ENCODE measurements around the gene CDC42EP3.
A peak's percentile ranks its signal among the peaks of the same experiment; 100 is the strongest.

The CDC42EP3 gene

DNA sequence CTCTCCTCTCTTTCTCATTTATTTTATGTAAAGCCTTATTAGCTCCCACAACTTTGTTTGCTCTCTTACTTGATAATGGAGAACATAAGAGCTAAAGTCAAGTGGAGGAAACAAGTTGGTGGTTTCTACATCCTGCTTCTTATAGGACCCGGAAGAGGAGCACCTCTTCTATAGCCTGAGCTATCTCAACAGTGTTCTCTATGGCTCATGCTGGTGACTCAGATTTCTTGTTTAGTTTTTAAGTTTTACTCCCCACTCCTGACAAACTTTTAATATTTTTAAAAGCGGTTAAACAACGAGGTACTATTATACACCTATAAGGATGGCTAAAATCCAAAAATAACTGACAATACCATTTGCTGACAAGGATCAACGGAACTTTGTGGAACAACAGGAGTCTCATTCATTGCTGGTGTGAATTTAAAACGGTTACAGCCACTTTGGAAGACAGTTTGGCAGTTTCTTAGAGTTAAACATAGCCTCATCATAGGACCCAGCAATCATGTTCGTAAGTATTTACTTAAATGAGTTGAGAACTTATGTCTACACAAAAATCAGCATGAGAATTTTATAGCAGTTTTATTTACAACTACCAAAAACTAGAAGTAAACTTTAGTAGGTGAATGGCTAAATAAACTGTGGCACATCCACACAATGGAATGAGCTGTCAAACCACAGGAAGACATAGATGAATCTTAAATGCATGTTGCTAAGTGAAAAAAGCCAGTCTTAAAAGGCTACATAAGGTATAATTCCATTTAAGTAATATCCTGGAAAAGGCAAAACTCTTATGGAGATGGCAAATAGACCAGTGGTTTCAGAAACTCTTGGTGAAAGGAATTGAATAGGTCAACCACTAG is 12.7 kb upstream of the CDC42EP3 start:
- DNase-seq (ENCODE audit: low read depth in 2 of 2): no peak

DNA sequence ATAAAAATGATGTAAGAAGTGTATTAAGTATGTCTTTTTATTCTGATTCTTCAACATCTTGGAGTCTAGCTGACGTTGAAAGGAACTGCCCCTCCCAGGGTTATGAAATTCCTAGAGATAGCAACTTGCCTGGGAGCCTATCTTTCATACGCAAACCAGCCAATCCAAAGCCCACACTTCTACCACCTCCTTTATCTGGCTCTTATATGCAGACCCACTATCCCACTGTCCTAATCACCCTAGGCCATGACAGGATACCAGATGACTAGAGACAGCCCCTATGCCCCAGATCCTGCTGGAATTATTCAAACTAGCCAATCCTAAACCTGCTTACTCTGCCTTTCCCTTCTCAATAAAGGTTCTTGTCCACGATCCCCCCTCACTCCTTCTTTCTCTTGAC is 11.8 kb upstream of the CDC42EP3 start:
- DNase-seq (ENCODE audit: low read depth in 2 of 2): no peak

DNA sequence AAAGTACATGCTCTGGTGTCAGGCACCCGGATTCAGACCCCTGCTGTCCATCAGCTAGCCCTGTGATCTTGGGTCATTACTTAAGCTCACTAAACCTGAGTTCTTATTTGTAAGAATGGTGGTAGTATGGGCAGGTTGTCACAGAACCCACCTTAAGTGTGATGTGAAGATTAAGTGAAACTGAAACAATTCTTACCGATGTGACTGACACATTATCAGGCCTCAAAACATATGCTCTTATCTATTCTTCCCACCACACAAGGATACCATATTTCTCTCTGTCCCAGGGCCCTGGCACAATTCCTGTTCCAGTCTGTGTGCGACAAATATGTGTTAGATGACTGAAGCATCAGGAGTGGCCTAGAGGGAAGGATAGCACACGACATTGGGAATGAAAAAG is 11.0 kb upstream of the CDC42EP3 start:
- no peak for DNase-seq (ENCODE audit: low read depth in 2 of 2)

DNA sequence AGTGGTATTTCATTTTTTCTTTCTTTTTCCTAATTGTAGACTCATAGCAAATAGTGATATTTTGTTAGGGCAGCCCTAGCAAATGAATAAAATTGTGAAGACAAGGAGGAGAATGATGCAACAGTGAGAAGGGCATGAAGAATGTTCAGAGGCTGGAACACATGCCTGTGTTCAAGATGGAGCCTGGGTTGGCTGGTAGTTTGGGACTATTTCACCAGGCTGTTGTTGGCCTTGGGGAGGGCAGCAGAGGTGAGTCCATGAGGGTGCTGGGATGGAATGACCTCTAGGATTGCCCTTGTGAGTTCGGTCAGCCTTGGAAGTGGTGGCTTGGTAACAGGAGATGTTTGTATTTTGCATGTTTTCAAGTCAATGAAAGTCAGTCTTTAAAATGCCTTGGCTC is 10.1 kb upstream of the CDC42EP3 start:
- no peak for DNase-seq (ENCODE audit: low read depth in 2 of 2)

DNA sequence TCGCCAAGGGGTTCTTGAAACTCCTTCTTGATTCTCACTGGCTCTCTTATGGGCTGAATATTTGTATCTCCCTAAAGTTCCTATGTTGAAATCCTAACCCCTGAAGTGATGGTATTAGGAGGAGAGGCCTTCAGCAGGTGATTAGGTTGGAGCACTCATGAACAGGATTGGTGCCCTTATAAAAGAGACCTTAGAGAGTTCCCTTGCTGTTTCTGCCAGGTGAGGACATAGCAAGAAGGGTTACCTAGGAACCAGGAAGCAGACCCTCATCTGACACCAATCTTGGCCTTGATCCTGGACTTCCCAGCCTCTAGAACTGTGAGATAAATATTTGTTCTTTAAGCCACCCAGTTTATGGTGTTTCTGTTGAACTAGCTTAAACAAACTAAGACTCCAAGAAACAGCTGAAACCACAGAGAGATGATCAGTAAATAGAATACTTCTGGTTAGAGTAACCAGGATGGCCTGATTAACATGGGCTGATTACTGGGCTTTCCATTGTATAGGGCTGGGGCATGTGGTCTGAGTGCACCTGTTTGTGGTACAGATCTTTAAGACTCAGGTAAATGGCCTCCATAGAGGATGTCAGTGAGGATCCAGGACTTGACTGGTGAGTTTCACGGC is 7.7 kb upstream of the CDC42EP3 start:
- no peak for DNase-seq (ENCODE audit: low read depth in 2 of 2)

DNA sequence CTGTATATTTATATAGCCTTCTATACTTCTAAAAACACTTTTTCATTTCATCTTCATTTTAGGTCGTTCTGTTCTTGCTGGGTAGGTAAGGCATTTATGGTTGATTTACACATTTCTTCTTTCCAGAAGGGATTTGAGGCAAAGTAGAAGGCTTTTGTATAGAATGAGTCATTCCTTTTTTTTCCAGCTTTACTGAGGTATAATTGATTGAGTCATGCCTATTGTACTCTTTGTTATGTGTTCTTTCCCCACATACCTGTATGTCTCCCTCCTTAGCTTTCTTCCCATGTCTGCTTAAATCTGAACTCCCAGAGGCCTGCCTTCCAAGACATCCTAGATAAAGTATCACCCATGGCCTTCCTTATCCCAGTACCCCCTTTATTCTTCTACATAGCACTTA is 4.8 kb upstream of the CDC42EP3 start:
- DNase-seq (ENCODE audit: low read depth in 2 of 2): no peak

DNA sequence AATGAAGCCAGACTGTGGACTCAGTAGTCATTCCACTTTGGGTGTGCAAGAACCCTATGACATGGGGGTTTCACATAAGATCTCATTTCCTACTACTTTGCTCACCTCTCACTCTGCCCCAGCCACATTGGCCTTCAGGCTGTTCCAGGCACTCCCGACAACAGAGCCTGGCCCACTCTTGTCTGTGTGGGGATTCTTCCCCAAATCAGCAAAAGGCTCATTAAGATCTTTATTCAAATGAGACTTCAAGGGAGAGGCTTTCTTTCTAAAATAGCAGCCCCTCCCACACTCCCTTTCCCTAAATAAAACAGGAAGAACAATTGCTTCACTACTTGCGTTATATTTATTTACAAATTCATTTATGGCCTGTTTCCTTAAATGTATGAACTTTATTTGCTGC is 3.5 kb upstream of the CDC42EP3 start:
- DNase-seq (ENCODE audit: low read depth in 2 of 2): no peak

DNA sequence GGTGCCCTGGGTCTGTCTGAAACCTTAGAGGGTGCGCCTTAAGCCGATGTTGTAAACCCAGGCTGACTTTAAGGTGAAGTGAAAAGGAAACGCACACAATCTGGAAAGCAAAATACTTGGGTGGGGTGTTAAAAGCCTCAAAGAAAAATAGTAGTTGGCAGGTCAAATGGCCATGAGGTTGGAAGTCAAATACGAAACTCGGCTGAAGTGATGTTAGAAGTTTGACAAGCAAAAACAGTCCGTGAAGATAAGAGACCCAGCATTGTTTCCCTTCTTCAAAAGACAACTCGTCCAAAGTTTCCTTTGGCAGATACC is 1.4 kb upstream of the CDC42EP3 start:
- DNase-seq (ENCODE audit: low read depth in 2 of 2): no peak

- DNase-seq (ENCODE audit: low read depth in 2 of 2): peak; percentile 39 to 43
Observed at GRCh38 chr2:37672104-37672869, 845 bp upstream of the CDC42EP3 start.

- no peak for DNase-seq (ENCODE audit: low read depth in 2 of 2)
Observed at GRCh38 chr2:37671816-37672103, 318 bp upstream of the CDC42EP3 start.

DNA sequence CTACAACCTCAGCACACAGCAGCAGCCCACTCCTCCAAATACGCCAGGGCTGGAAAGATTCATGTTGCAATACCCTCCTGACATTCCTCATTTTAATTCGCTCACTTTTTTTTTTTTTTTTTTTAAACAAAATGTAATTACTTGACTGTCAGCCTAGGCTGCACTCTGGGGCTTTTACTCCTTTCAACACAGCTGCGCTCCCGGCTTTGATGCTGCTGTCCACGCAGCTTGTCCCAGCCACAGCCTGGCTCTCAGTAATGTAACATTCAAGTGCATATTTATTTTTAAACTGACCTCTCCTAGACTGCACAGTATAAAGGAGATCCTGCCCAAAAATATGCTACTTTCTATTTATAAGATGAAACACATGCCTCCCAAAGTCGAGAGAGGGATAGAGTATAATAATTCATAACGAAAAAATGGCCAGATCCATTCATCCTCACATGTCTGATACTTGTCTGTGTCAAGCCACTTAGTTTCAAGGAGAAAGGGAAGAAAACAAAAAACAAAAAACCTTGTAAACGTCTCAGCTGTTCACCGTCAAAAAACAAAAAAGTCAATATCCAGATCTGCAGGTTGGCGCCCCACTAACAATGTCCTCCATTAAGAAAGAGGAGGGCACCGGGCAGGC is 949 bp downstream of the CDC42EP3 start:
- DNase-seq (ENCODE audit: low read depth in 2 of 2): no peak

GRCh38 chr2:37669446-37669845 is 2.0 kb downstream of the CDC42EP3 start:
- no peak for DNase-seq (ENCODE audit: low read depth in 2 of 2)

DNA sequence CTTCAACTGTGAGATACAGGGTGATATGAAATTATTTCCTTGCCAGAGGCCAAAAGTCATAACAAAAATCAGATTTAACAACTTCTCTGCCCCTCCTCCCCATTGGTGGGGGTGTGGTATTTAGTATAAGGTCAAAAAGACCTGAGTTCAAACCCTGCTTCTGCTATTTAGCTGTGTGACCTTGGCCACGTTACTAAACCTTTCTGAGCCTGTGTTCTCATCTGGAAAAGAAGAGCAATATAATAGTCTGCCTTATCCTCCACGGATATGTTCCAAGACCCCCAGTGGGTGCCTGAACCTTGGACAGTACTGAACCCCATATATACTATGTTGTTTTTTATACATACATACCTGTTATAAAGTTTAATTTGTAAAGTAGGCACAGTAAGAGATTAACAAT is 3.7 kb downstream of the CDC42EP3 start:
- no peak for DNase-seq (ENCODE audit: low read depth in 2 of 2)

- DNase-seq (ENCODE audit: low read depth in 2 of 2): no peak
Observed at GRCh38 chr2:37666772-37667171, 4.7 kb downstream of the CDC42EP3 start.

DNA sequence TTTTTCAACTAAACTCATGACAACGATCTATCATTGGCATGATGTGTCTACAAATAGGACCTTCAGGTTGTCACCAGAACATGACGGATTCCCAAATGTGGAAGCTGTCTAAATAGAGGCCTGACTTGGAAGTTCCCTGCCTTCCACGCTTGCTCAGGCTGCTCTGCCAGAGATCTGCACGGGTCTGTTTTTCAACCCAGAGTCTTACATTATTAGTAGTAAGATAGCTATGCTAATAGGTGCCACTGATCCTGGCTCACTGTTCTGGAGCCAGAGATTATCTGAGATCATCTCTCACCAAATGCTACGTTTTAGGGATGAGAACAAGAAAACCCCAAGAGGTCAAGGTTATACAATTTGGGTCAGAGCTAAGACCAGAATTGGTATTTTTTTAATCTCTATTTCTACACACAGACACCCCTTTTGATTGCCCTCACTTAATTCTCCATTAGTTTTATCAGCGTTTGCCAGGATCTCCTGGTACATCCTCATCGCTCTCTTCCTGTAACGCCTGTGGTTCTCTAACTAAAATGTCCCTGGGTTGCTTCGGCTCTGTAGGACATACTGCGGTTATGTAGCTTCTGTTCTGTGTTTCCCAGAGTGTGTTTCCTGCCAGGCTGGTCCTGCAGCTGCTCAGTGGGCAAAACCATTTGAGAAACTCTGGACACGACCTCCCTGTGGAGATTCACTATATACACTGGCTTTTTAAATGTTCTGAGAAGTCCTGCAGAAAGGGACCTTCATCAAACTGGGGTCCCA is 5.7 kb downstream of the CDC42EP3 start:
- DNase-seq (ENCODE audit: low read depth in 2 of 2): no peak

DNA sequence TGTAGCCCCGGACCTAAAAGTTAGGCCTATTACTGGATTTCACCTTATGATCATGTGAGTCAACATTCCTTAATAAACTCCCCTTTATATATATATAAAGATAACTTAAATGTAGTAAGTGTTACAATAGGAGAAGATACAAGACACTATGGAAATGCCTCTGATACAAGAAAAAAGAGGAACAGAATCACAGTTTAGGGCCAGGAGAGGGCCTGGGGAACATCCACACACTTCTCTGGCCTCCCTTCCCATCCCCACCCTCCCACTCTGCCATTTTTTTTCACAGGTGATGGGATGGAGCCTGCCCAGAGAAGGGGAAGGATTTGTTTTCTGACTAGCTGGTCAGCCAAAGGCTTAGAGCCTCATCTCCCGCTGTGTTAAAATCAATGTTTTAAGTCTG is 6.4 kb downstream of the CDC42EP3 start:
- DNase-seq (ENCODE audit: low read depth in 2 of 2): no peak

- no peak for DNase-seq (ENCODE audit: low read depth in 2 of 2)
Observed at GRCh38 chr2:37664231-37664643, 7.2 kb downstream of the CDC42EP3 start.

GRCh38 chr2:37663390-37663789 is 8.1 kb downstream of the CDC42EP3 start:
- DNase-seq (ENCODE audit: low read depth in 2 of 2): no peak

- DNase-seq (ENCODE audit: low read depth in 2 of 2): no peak
Observed at GRCh38 chr2:37659723-37660122, 11.7 kb downstream of the CDC42EP3 start.

- no peak for DNase-seq (ENCODE audit: low read depth in 2 of 2)
Observed at GRCh38 chr2:37658682-37659081, 12.8 kb downstream of the CDC42EP3 start.

- DNase-seq (ENCODE audit: low read depth in 2 of 2): no peak
Observed at GRCh38 chr2:37657471-37657870, 14.0 kb downstream of the CDC42EP3 start.
